ENCODE measurements around the gene CNEP1R1. TPM values are rescaled to one million over a fixed set of nuclear protein-coding genes. Genes with fewer than 3 reads are reported as not detected.
A peak's percentile ranks its signal among the peaks of the same experiment; 100 is the strongest.

Gene CNEP1R1
- total and polyA plus RNA-seq, 7 experiments from 2014 or later: 11.2 to 41.0 (median 28.1) TPM

GRCh38 chr16:50038756-50039529 lies 13.9 kb downstream of the CNEP1R1 start:
- Histone ChIP-seq H3K36me3 (ENCODE audit: control insufficient read depth in 2 of 3, insufficient read depth in 3 of 3, low read length in 3 of 3) (peaks cover 0 to 27% (median 5%) of the 10 kb centered on the region in 3 experiments), H3K4me1 (ENCODE audit: control insufficient read depth in 2 of 2, insufficient read depth in 2 of 2, low read length in 2 of 2) (no peaks in the 10 kb centered on the region), H3K4me3 (ENCODE audit: low read length) (no peak overlapping the region), H3K27ac (ENCODE audit: low read depth, low read length) (no peak overlapping the region), H3K27me3 (ENCODE audit: control insufficient read depth in 2 of 2, insufficient read depth in 2 of 2, low read length in 2 of 2) (no peaks in the 10 kb centered on the region), H3K9me3 (ENCODE audit: control insufficient read depth in 2 of 3, low read length in 3 of 3) (no peaks in the 10 kb centered on the region)
- CTCF ChIA-PET: interaction anchor here (0.6 to 0.8 kb wide), 2 partner anchors 119 to 711 kb away, joined by 3 read pairs; no protein-coding TSS in a partner anchor
- no peak for DNase-seq
- peak overlapping the region in 2 of 9 donors; percentile 12 to 72 for H3K27ac Mint-ChIP-seq
- H3K4me3 Mint-ChIP-seq: no peak overlapping the region
- POLR2A ChIA-PET: no interaction called here
- no peaks in the 10 kb centered on the region for H3K9me3 Mint-ChIP-seq
- H3K4me1 Mint-ChIP-seq: peaks cover 5 to 16% (median 11%) of the 10 kb centered on the region in 7 donors
- peaks cover 0 to 15% (median 7%) of the 10 kb centered on the region in 5 donors for H3K27me3 Mint-ChIP-seq
- H3K36me3 Mint-ChIP-seq: peaks cover 3 to 10% (median 5%) of the 10 kb centered on the region in 5 donors
- intact Hi-C loops (cut with micrococcal nuclease): no loop called here
- peak; percentile 88 for ATAC-seq

GRCh38 chr16:50040018-50040417 lies 15.0 kb downstream of the CNEP1R1 start:
- Histone ChIP-seq H3K27me3 (ENCODE audit: control insufficient read depth in 2 of 2, insufficient read depth in 2 of 2, low read length in 2 of 2) (no peaks in the 10 kb centered on the region), H3K27ac (ENCODE audit: low read depth, low read length) (no peak overlapping the region), H3K4me1 (ENCODE audit: control insufficient read depth in 2 of 2, insufficient read depth in 2 of 2, low read length in 2 of 2) (no peaks in the 10 kb centered on the region), H3K4me3 (ENCODE audit: low read length) (no peak overlapping the region), H3K36me3 (ENCODE audit: control insufficient read depth in 2 of 3, insufficient read depth in 3 of 3, low read length in 3 of 3) (peaks cover 0 to 21% (median 0%) of the 10 kb centered on the region in 3 experiments), H3K9me3 (ENCODE audit: control insufficient read depth in 2 of 3, low read length in 3 of 3) (no peaks in the 10 kb centered on the region)
- H3K27me3 Mint-ChIP-seq: peaks cover 0 to 22% (median 8%) of the 10 kb centered on the region in 5 donors
- no peaks in the 10 kb centered on the region for H3K9me3 Mint-ChIP-seq
- H3K36me3 Mint-ChIP-seq: peaks cover 3 to 5% (median 4%) of the 10 kb centered on the region in 5 donors
- ATAC-seq (no peak), DNase-seq (no peak)
- CTCF ChIA-PET: interaction anchor here (0.6 kb wide), 1 partner anchor 14 kb away, joined by 3 read pairs; no protein-coding TSS in a partner anchor
- no peak overlapping the region for H3K27ac Mint-ChIP-seq
- intact Hi-C loops (cut with micrococcal nuclease): no loop called here
- POLR2A ChIA-PET: interaction anchor here (1.5 kb wide), 1 partner anchor 173 kb away, joined by 3 read pairs; no protein-coding TSS in a partner anchor
- no peak overlapping the region for H3K4me3 Mint-ChIP-seq
- peaks cover 5 to 16% (median 11%) of the 10 kb centered on the region in 7 donors for H3K4me1 Mint-ChIP-seq

GRCh38 chr16:50040710-50041109 lies 15.7 kb downstream of the CNEP1R1 start:
- ATAC-seq: no peak
- Mint-ChIP-seq H3K4me3 (no peak overlapping the region), H3K36me3 (peaks cover 3 to 5% (median 4%) of the 10 kb centered on the region in 5 donors), H3K27me3 (peaks cover 0 to 26% (median 8%) of the 10 kb centered on the region in 5 donors), H3K4me1 (peaks cover 5 to 16% (median 11%) of the 10 kb centered on the region in 7 donors), H3K27ac (no peak overlapping the region), H3K9me3 (no peaks in the 10 kb centered on the region)
- H3K4me1 ChIP-seq (ENCODE audit: control insufficient read depth in 2 of 2, insufficient read depth in 2 of 2, low read length in 2 of 2): no peaks in the 10 kb centered on the region
- no peak for DNase-seq
- intact Hi-C loops (cut with micrococcal nuclease): no loop called here
- CTCF ChIA-PET: interaction anchor here (0.6 kb wide), 1 partner anchor 15 kb away, joined by 3 read pairs; no protein-coding TSS in a partner anchor
- no peaks in the 10 kb centered on the region for H3K27me3 ChIP-seq (ENCODE audit: control insufficient read depth in 2 of 2, insufficient read depth in 2 of 2, low read length in 2 of 2)
- POLR2A ChIA-PET: interaction anchor here (1.5 kb wide), 1 partner anchor 172 kb away, joined by 3 read pairs; no protein-coding TSS in a partner anchor
- H3K27ac ChIP-seq (ENCODE audit: low read depth, low read length): no peak overlapping the region
- H3K36me3 ChIP-seq (ENCODE audit: control insufficient read depth in 2 of 3, insufficient read depth in 3 of 3, low read length in 3 of 3): peaks cover 0 to 14% (median 0%) of the 10 kb centered on the region in 3 experiments
- H3K9me3 ChIP-seq (ENCODE audit: control insufficient read depth in 2 of 3, low read length in 3 of 3): no peaks in the 10 kb centered on the region
- no peak overlapping the region for H3K4me3 ChIP-seq (ENCODE audit: low read length)

- H3K4me3 ChIP-seq (ENCODE audit: low read length): no peak overlapping the region
- no peaks in the 10 kb centered on the region for H3K9me3 ChIP-seq (ENCODE audit: control insufficient read depth in 2 of 3, low read length in 3 of 3)
- Mint-ChIP-seq H3K4me1 (peaks cover 2 to 7% (median 5%) of the 10 kb centered on the region in 7 donors), H3K27ac (no peak overlapping the region), H3K36me3 (no peaks in the 10 kb centered on the region), H3K27me3 (peaks cover 0 to 38% (median 9%) of the 10 kb centered on the region in 5 donors), H3K4me3 (no peak overlapping the region), H3K9me3 (no peaks in the 10 kb centered on the region)
- H3K27me3 ChIP-seq (ENCODE audit: control insufficient read depth in 2 of 2, insufficient read depth in 2 of 2, low read length in 2 of 2): no peaks in the 10 kb centered on the region
- DNase-seq: no peak
- ChIA-PET POLR2A (no interaction called here), CTCF (no interaction called here)
- intact Hi-C loops (cut with micrococcal nuclease): no loop called here
- H3K36me3 ChIP-seq (ENCODE audit: control insufficient read depth in 2 of 3, insufficient read depth in 3 of 3, low read length in 3 of 3): no peaks in the 10 kb centered on the region
- ATAC-seq: no peak
- no peaks in the 10 kb centered on the region for H3K4me1 ChIP-seq (ENCODE audit: control insufficient read depth in 2 of 2, insufficient read depth in 2 of 2, low read length in 2 of 2)
- H3K27ac ChIP-seq (ENCODE audit: low read depth, low read length): no peak overlapping the region
Observed at GRCh38 chr16:50043358-50043757, 18.3 kb downstream of the CNEP1R1 start.

- no peaks in the 10 kb centered on the region for H3K4me1 ChIP-seq (ENCODE audit: control insufficient read depth in 2 of 2, insufficient read depth in 2 of 2, low read length in 2 of 2)
- ChIA-PET POLR2A (no interaction called here), CTCF (no interaction called here)
- no peaks in the 10 kb centered on the region for H3K27me3 ChIP-seq (ENCODE audit: control insufficient read depth in 2 of 2, insufficient read depth in 2 of 2, low read length in 2 of 2)
- ATAC-seq: no peak
- Mint-ChIP-seq H3K4me3 (no peak overlapping the region), H3K36me3 (no peaks in the 10 kb centered on the region), H3K9me3 (no peaks in the 10 kb centered on the region), H3K4me1 (peaks cover 0 to 3% (median 0%) of the 10 kb centered on the region in 7 donors), H3K27ac (no peak overlapping the region), H3K27me3 (peaks cover 0 to 38% (median 9%) of the 10 kb centered on the region in 5 donors)
- no peak for DNase-seq
- no peak overlapping the region for H3K4me3 ChIP-seq (ENCODE audit: low read length)
- H3K36me3 ChIP-seq (ENCODE audit: control insufficient read depth in 2 of 3, insufficient read depth in 3 of 3, low read length in 3 of 3): no peaks in the 10 kb centered on the region
- no peak overlapping the region for H3K27ac ChIP-seq (ENCODE audit: low read depth, low read length)
- intact Hi-C loops (cut with micrococcal nuclease): no loop called here
- H3K9me3 ChIP-seq (ENCODE audit: control insufficient read depth in 2 of 3, low read length in 3 of 3): no peaks in the 10 kb centered on the region
Observed at GRCh38 chr16:50045412-50045811, 20.4 kb downstream of the CNEP1R1 start.

GRCh38 chr16:50046853-50047252 lies 21.8 kb downstream of the CNEP1R1 start:
- Histone ChIP-seq H3K4me1 (ENCODE audit: control insufficient read depth in 2 of 2, insufficient read depth in 2 of 2, low read length in 2 of 2) (no peaks in the 10 kb centered on the region), H3K27me3 (ENCODE audit: control insufficient read depth in 2 of 2, insufficient read depth in 2 of 2, low read length in 2 of 2) (no peaks in the 10 kb centered on the region), H3K36me3 (ENCODE audit: control insufficient read depth in 2 of 3, insufficient read depth in 3 of 3, low read length in 3 of 3) (no peaks in the 10 kb centered on the region), H3K9me3 (ENCODE audit: control insufficient read depth in 2 of 3, low read length in 3 of 3) (no peaks in the 10 kb centered on the region), H3K4me3 (ENCODE audit: low read length) (no peak overlapping the region), H3K27ac (ENCODE audit: low read depth, low read length) (no peak overlapping the region)
- intact Hi-C loops (cut with micrococcal nuclease): no loop called here
- H3K4me3 Mint-ChIP-seq: no peak overlapping the region
- H3K9me3 Mint-ChIP-seq: peaks cover 0 to 6% (median 0%) of the 10 kb centered on the region in 11 donors
- ChIA-PET CTCF (no interaction called here), POLR2A (no interaction called here)
- H3K27me3 Mint-ChIP-seq: peaks cover 0 to 46% (median 10%) of the 10 kb centered on the region in 5 donors
- DNase-seq (no peak), ATAC-seq (no peak)
- peaks cover 0 to 3% (median 0%) of the 10 kb centered on the region in 7 donors for H3K4me1 Mint-ChIP-seq
- H3K36me3 Mint-ChIP-seq: no peaks in the 10 kb centered on the region
- H3K27ac Mint-ChIP-seq: no peak overlapping the region

Measured in naive thymus-derived CD4-positive, alpha-beta T cell (primary cell).